Activated CD4-positive, alpha-beta T cell treated with anti-CD3 and anti-CD28 coated beads, Interleukin-2, amount 50 U/mL, for 24 hours (primary cell): Measurements from ENCODE around the gene CD34.
"Not testable (repeated sequence)": the region's sequence is repeated elsewhere in the genome, so short reads cannot be mapped to it uniquely, and the experiment has no call there.

Experiments used
- DNase-seq, 2 donors: peaks; one replicate each; pipeline ENCODE4 v3.0.0-alpha.2; 2020; ENCODE audit warnings: low read depth in 1 of 2, low spot score in 1 of 2

The CD34 gene

GRCh38 chr1:207877914-207878313 is 33.0 kb downstream of the CD34 start:
- DNase-seq, result not testable (repeated sequence)

GRCh38 chr1:207876131-207876530 is 34.8 kb downstream of the CD34 start:
- DNase-seq, result no peak

- no peak for DNase-seq
These were observed 35.4 kb downstream of the CD34 start for GRCh38 chr1:207875532-207875931.

- DNase-seq, result no peak
These were observed 37.7 kb downstream of the CD34 start for GRCh38 chr1:207873055-207873890.

- DNase-seq, result no peak
These were observed 38.3 kb downstream of the CD34 start for GRCh38 chr1:207872621-207873020.

GRCh38 chr1:207871117-207871649 is 39.7 kb downstream of the CD34 start:
- no peak for DNase-seq

GRCh38 chr1:207870306-207871031 is 40.5 kb downstream of the CD34 start:
- no peak for DNase-seq

GRCh38 chr1:207869859-207870258 is 41.1 kb downstream of the CD34 start:
- DNase-seq, result no peak

GRCh38 chr1:207868774-207869721 is 41.9 kb downstream of the CD34 start:
- peak; percentile 40 to 51 for DNase-seq

- peak in 1 of 2 donors; percentile 18 for DNase-seq
These were observed 42.6 kb downstream of the CD34 start for GRCh38 chr1:207868251-207868773.

GRCh38 chr1:207867136-207868109 is 43.5 kb downstream of the CD34 start:
- peak in 1 of 2 donors; percentile 6 for DNase-seq

GRCh38 chr1:207866471-207867135 is 44.3 kb downstream of the CD34 start:
- peak in 1 of 2 donors; percentile 21 for DNase-seq

- peak in 1 of 2 donors; percentile 45 for DNase-seq
These were observed 46.9 kb downstream of the CD34 start for GRCh38 chr1:207863893-207864535.

GRCh38 chr1:207862241-207862787 is 48.6 kb downstream of the CD34 start:
- DNase-seq, result no peak

GRCh38 chr1:207861442-207862177 is 49.3 kb downstream of the CD34 start:
- DNase-seq, result peak in 1 of 2 donors; percentile 13

GRCh38 chr1:207860531-207860930 is 50.4 kb downstream of the CD34 start:
- DNase-seq, result no peak

- no peak for DNase-seq
These were observed 52.1 kb downstream of the CD34 start for GRCh38 chr1:207858806-207859205.
